ENCODE data around the gene CDH4. TPM values are rescaled to one million over a fixed set of nuclear protein-coding genes. Genes with fewer than 3 reads are reported as not detected.

Gene CDH4
- total and polyA plus RNA-seq, 2 donors (not counting 3 experiments of a cell fraction or from before 2014, with no cell fraction given): 0.17 to 0.51 TPM

GRCh38 chr20:61779176-61779965 lies 527.3 kb downstream of the CDH4 start:
- Histone ChIP-seq H3K9me1 (replicated peaks; ENCODE audit: control insufficient read depth, extremely low read depth, insufficient read depth, low read length) (no peaks in the 10 kb centered on the region), H3K4me2 (ENCODE audit: insufficient read depth, low read length) (no peak overlapping the region), H3K27me3 (ENCODE audit: control insufficient read depth in 2 of 2, insufficient read depth in 2 of 2, low read length in 2 of 2) (no peaks in the 10 kb centered on the region), H3K79me2 (ENCODE audit: control insufficient read depth, insufficient read depth, low read length) (no peaks in the 10 kb centered on the region), H3K36me3 (ENCODE audit: control insufficient read depth in 2 of 2, extremely low read depth in 1 of 2, insufficient read depth in 2 of 2, low read length in 2 of 2) (no peaks in the 10 kb centered on the region), H3K27ac (ENCODE audit: insufficient read depth, low read depth, low read length) (no peak overlapping the region), H3K4me1 (ENCODE audit: control insufficient read depth, extremely low read depth, insufficient read depth, low read length) (no peaks in the 10 kb centered on the region), H3K9ac (replicated peaks; ENCODE audit: extremely low read depth, insufficient read depth, low read length) (no peak overlapping the region), H2AFZ (ENCODE audit: low read depth, low read length) (no peak overlapping the region), H4K20me1 (replicated peaks; ENCODE audit: control insufficient read depth, extremely low read depth, insufficient read depth, low read length) (no peaks in the 10 kb centered on the region), H3K9me3 (replicated peaks; ENCODE audit: control insufficient read depth, insufficient read depth, low read length) (no peaks in the 10 kb centered on the region), H3K4me3 (replicated peaks in 1 of 3; ENCODE audit: insufficient read depth in 1 of 3, low read depth in 1 of 3, low read length in 3 of 3) (no peak overlapping the region)
- POLR2A ChIA-PET: no interaction called here
- DNase-seq (ENCODE audit: low read depth, low spot score) (no peak), FAIRE-seq (no peak)
- no TSS peak for BruUV-seq (replicated peaks)
- TF ChIP-seq FOS (IDR thresholded peaks at IDR 0.05; ENCODE audit: borderline replicate concordance, insufficient read depth, low read length) (no peak), EZH2 (IDR thresholded peaks at IDR 0.05; ENCODE audit: borderline replicate concordance, low read depth, low read length, severe bottlenecking) (no peak), JUN (IDR thresholded peaks at IDR 0.05; ENCODE audit: borderline replicate concordance, insufficient read depth, insufficient read length, low read depth) (no peak), GATA2 (IDR thresholded peaks at IDR 0.05; ENCODE audit: insufficient read depth, insufficient read length, low read depth, low read length) (no peak), POLR2AphosphoS5 (IDR thresholded peaks at IDR 0.05; ENCODE audit: insufficient read depth, low read depth, low read length) (no peak), MYC (IDR thresholded peaks at IDR 0.05; ENCODE audit: low read depth, low read length) (no peak), POLR2A (IDR thresholded peaks at IDR 0.05; ENCODE audit: low read depth, low read length) (no peak), MAX (IDR thresholded peaks at IDR 0.05; ENCODE audit: insufficient read depth, insufficient read length) (no peak), CTCF (IDR thresholded peaks at IDR 0.05; ENCODE audit: extremely low read depth in 1 of 2, insufficient read depth in 1 of 2, low read depth in 1 of 2, low read length in 2 of 2) (no peak)
- intact Hi-C loops (cut with micrococcal nuclease): no loop called here
- CTCF ChIA-PET: no interaction called here
- dilution Hi-C loops (cut with MboI; ENCODE audit: extremely low pct_ligation_motif_present, low sequenced_read_pairs): no loop called here

All from endothelial cell of umbilical vein (primary cell).